Stimulated activated memory B cell treated with anti-CD40 and anti-IgM and Interleukin-4, amounts not matched to agents 10 μg/mL and 1 μg/mL and 100 μg/mL, for 72 hours (primary cell): ENCODE measurements around the gene MASP1.
"Not testable (repeated sequence)": the region's sequence is repeated elsewhere in the genome, so short reads cannot be mapped to it uniquely, and the experiment has no call there.

Experiments used
- ATAC-seq: fragments of 150-1000 bp; cut with Tn5 transposase; 2 replicates; pipeline ENCODE4 v1.10.0; 2021
- H3K27ac Mint-ChIP-seq: one replicate; pipeline ENCODE4 v1.8.0; 2022; ENCODE audit warnings: mild to moderate bottlenecking, mixed read lengths
- H3K27me3 Mint-ChIP-seq: one replicate; pipeline ENCODE4 v1.8.0; 2022; ENCODE audit warnings: mixed read lengths
- H3K36me3 Mint-ChIP-seq: one replicate; pipeline ENCODE4 v1.8.0; 2022; ENCODE audit warnings: mixed read lengths
- H3K4me1 Mint-ChIP-seq: one replicate; pipeline ENCODE4 v1.8.0; 2022; ENCODE audit warnings: mixed read lengths
- H3K4me3 Mint-ChIP-seq: one replicate; pipeline ENCODE4 v1.8.0; 2022; ENCODE audit warnings: mild to moderate bottlenecking, moderate library complexity, mixed read lengths
- H3K9me3 Mint-ChIP-seq: one replicate; pipeline ENCODE4 v1.8.0; 2022; ENCODE audit warnings: mixed read lengths

MASP1 gene

DNA sequence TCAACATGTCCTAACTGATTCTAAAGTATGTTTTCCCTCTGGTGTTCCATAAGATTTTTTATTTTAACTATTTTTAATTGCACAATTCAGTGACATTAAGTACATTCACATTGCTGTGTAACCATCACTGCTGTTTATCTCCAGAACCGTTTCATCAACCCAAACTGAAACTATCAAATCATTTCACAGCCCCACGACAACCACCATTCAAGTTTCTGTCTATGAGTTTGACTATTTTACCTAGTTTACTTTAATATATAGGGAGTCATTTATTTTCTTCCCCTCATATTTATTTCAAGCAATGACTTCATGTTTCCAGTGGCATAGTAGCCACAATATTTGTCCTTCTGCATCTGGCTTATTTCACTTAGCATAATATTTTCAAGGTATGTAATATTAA, 85.9 kb downstream of the MASP1 start:
- ATAC-seq = no peak
- Mint-ChIP-seq H3K4me1 (no peaks in the 10 kb centered on the region), H3K4me3 (no peak overlapping the region), H3K9me3 (peaks cover 3% of the 10 kb centered on the region), H3K27ac (no peak overlapping the region), H3K27me3 (peaks cover 42% of the 10 kb centered on the region), H3K36me3 (peaks cover 8% of the 10 kb centered on the region)

GRCh38 chr3:187199463-187200050, 92.0 kb downstream of the MASP1 start:
- H3K4me3 Mint-ChIP-seq, H3K36me3 Mint-ChIP-seq, H3K9me3 Mint-ChIP-seq, H3K4me1 Mint-ChIP-seq, ATAC-seq, H3K27ac Mint-ChIP-seq: not testable (repeated sequence)
- H3K27me3 Mint-ChIP-seq = peaks cover 23% of the 10 kb centered on the region

GRCh38 chr3:187198490-187198889, 93.0 kb downstream of the MASP1 start:
- H3K27ac Mint-ChIP-seq = no peak overlapping the region
- H3K27me3 Mint-ChIP-seq = peaks cover 18% of the 10 kb centered on the region
- no peaks in the 10 kb centered on the region for H3K9me3 Mint-ChIP-seq
- no peaks in the 10 kb centered on the region for H3K4me1 Mint-ChIP-seq
- H3K36me3 Mint-ChIP-seq = no peaks in the 10 kb centered on the region
- no peak for ATAC-seq
- H3K4me3 Mint-ChIP-seq = no peak overlapping the region

- Mint-ChIP-seq H3K4me3 (no peak within 1 kb of the TSS), H3K27ac (no peak within 1 kb of the TSS), H3K36me3 (no peaks in the 10 kb centered on the region), H3K4me1 (no peaks in the 10 kb centered on the region), H3K9me3 (no peaks in the 10 kb centered on the region), H3K27me3 (peaks cover 24% of the 10 kb centered on the region)
- ATAC-seq = no peak
These were observed 94.2 kb downstream of the MASP1 start, which contains the start of gene RTP1 for GRCh38 chr3:187197335-187197649. TSS of gene RTP1 (plus strand) at chr3:187197486. CDS start at chr3:187197516, 30 bp downstream.

DNA sequence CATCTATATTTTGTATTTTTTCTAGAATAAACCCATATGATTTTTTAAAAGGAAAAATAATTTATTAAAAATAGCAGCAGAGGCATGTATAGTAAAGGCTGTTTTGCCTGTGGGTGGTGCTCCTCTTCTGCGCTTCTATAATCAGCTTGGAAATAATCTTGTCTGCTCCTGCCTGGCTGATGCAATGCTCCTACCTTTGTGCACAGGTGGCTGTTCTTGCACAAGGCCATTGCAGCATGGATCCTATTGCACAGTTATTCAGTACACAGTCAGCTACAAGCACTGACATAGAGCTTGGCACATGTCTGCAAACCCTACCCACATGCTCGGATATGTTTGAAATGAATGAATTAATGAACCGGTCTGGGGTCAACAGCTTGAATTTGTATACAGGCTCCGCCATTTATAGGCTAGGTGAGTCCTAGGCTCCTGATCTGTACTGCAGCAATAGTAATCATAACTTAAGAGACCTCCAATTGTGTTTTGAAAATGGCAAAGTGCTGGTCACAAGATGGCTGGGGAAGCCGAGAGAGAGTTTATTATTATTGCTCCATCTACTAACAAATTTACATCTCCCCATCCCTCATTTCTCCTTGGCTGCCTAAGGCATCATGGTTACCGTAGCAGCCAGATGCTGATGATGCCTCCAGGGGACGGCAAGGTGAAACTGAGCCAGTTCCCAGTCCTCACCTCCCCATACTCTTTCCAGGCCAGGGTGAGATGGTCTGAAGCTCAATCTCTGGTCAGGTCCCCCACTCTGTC, 94.8 kb downstream of the MASP1 start:
- no peak for ATAC-seq
- H3K27ac Mint-ChIP-seq = no peak overlapping the region
- no peaks in the 10 kb centered on the region for H3K9me3 Mint-ChIP-seq
- no peak overlapping the region for H3K4me3 Mint-ChIP-seq
- no peaks in the 10 kb centered on the region for H3K36me3 Mint-ChIP-seq
- H3K4me1 Mint-ChIP-seq = no peaks in the 10 kb centered on the region
- peaks cover 29% of the 10 kb centered on the region for H3K27me3 Mint-ChIP-seq

GRCh38 chr3:187193181-187193580, 98.4 kb downstream of the MASP1 start:
- Mint-ChIP-seq H3K27me3 (peaks cover 61% of the 10 kb centered on the region), H3K4me1 (peaks cover 5% of the 10 kb centered on the region), H3K27ac (no peak overlapping the region), H3K4me3 (no peak overlapping the region), H3K9me3 (no peaks in the 10 kb centered on the region), H3K36me3 (no peaks in the 10 kb centered on the region)
- no peak for ATAC-seq

GRCh38 chr3:187191271-187191670, 100.3 kb downstream of the MASP1 start:
- H3K27me3 Mint-ChIP-seq = peaks cover 70% of the 10 kb centered on the region

DNA sequence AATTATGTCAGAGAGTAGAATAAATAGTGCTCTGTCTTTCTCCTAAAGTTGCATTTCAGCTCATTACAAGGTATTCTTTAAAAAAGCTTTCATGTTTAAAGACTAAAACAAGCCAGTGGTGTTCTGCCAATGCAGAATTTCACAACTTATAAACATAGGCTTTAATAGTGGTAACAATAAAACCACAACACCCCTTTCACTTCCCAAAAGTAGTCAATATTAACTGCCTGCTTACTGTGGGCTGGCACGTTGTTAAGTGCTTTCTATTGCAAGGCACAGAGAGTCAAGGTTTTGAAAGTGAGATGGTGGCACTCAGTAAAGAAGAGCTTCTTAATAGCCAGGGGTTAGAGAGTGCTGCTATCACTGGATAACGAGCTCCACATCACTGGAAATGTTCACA, 102.6 kb downstream of the MASP1 start:
- H3K9me3 Mint-ChIP-seq = no peaks in the 10 kb centered on the region
- peaks cover 72% of the 10 kb centered on the region for H3K27me3 Mint-ChIP-seq
- H3K4me3 Mint-ChIP-seq = no peak overlapping the region
- peaks cover 5% of the 10 kb centered on the region for H3K36me3 Mint-ChIP-seq
- no peak for ATAC-seq
- no peak overlapping the region for H3K27ac Mint-ChIP-seq
- peaks cover 5% of the 10 kb centered on the region for H3K4me1 Mint-ChIP-seq

More at GRCh38 chr3:187191271-187191670, 100.3 kb downstream of the MASP1 start:
- no peak overlapping the region for H3K4me3 Mint-ChIP-seq
- H3K27ac Mint-ChIP-seq = no peak overlapping the region
- no peaks in the 10 kb centered on the region for H3K9me3 Mint-ChIP-seq
- peaks cover 5% of the 10 kb centered on the region for H3K36me3 Mint-ChIP-seq
- no peak for ATAC-seq
- H3K4me1 Mint-ChIP-seq = peaks cover 5% of the 10 kb centered on the region

GRCh38 chr3:187186801-187187421, 104.6 kb downstream of the MASP1 start:
- H3K36me3 Mint-ChIP-seq = peaks cover 5% of the 10 kb centered on the region
- peaks cover 63% of the 10 kb centered on the region for H3K27me3 Mint-ChIP-seq
- H3K4me3 Mint-ChIP-seq = no peak overlapping the region
- ATAC-seq = no peak
- H3K27ac Mint-ChIP-seq = no peak overlapping the region
- H3K9me3 Mint-ChIP-seq = no peaks in the 10 kb centered on the region
- H3K4me1 Mint-ChIP-seq = peaks cover 5% of the 10 kb centered on the region

DNA sequence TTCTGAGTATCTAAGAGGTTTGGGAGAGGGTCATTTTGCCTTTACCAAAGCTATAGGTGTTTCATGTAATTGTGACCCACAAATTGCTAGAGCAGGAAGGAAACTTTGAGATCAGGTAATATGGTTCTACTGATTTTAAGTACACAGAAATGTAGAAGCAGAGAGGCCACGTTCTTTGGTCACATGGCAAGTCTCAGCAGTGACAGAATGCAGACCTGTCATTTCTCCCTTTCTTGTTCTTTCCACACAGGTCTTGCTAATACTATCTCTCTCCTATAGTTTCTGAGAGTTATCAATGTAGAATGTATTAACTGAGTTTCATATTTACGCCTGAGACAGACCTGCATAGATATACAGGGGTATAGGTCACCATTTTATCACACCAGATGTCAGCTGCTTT, 105.2 kb downstream of the MASP1 start:
- no peak overlapping the region for H3K27ac Mint-ChIP-seq
- H3K4me3 Mint-ChIP-seq = no peak overlapping the region
- no peaks in the 10 kb centered on the region for H3K9me3 Mint-ChIP-seq
- ATAC-seq = no peak
- peaks cover 58% of the 10 kb centered on the region for H3K27me3 Mint-ChIP-seq
- peaks cover 5% of the 10 kb centered on the region for H3K4me1 Mint-ChIP-seq
- H3K36me3 Mint-ChIP-seq = peaks cover 5% of the 10 kb centered on the region

- Mint-ChIP-seq H3K36me3 (peaks cover 5% of the 10 kb centered on the region), H3K27ac (no peak overlapping the region), H3K27me3 (peaks cover 54% of the 10 kb centered on the region), H3K4me3 (no peak overlapping the region), H3K9me3 (no peaks in the 10 kb centered on the region), H3K4me1 (peaks cover 5% of the 10 kb centered on the region)
- ATAC-seq = no peak
These were observed 105.8 kb downstream of the MASP1 start for GRCh38 chr3:187185759-187186158.
